ENCODE measurements around the gene SLC22A12.

Gene SLC22A12

GRCh38 chr11:64546600-64546999 is 44.4 kb upstream of the SLC22A12 start:
- TF ChIP-seq CTCF (IDR thresholded peaks at IDR 0.05; ENCODE audit: low read depth, low read length, missing control alignments): no peak
- no peak overlapping the region for H3K4me3 ChIP-seq (ENCODE audit: low read depth, low read length)
- DNase-seq (ENCODE audit: low read depth): no peak

- no peak overlapping the region for H3K4me3 ChIP-seq (ENCODE audit: low read depth, low read length)
- no peak for DNase-seq (ENCODE audit: low read depth)
- TF ChIP-seq CTCF (IDR thresholded peaks at IDR 0.05; ENCODE audit: low read depth, low read length, missing control alignments): no peak
These were observed 41.1 kb upstream of the SLC22A12 start for GRCh38 chr11:64549969-64550368.

- peak; percentile 95 for TF ChIP-seq CTCF (IDR thresholded peaks at IDR 0.05; ENCODE audit: low read depth, low read length, missing control alignments)
- H3K4me3 ChIP-seq (ENCODE audit: low read depth, low read length): no peak overlapping the region
- DNase-seq (ENCODE audit: low read depth): peak; percentile 3
These were observed 37.3 kb upstream of the SLC22A12 start for GRCh38 chr11:64553554-64554201.

GRCh38 chr11:64556044-64556720 is 34.8 kb upstream of the SLC22A12 start:
- DNase-seq (ENCODE audit: low read depth): no peak
- no peak overlapping the region for H3K4me3 ChIP-seq (ENCODE audit: low read depth, low read length)
- TF ChIP-seq CTCF (IDR thresholded peaks at IDR 0.05; ENCODE audit: low read depth, low read length, missing control alignments): no peak

- TF ChIP-seq CTCF (IDR thresholded peaks at IDR 0.05; ENCODE audit: low read depth, low read length, missing control alignments): no peak
- H3K4me3 ChIP-seq (ENCODE audit: low read depth, low read length): no peak overlapping the region
- no peak for DNase-seq (ENCODE audit: low read depth)
These were observed 34.2 kb upstream of the SLC22A12 start for GRCh38 chr11:64556721-64557250.

- H3K4me3 ChIP-seq (ENCODE audit: low read depth, low read length): no peak overlapping the region
- TF ChIP-seq CTCF (IDR thresholded peaks at IDR 0.05; ENCODE audit: low read depth, low read length, missing control alignments): no peak
These were observed 32.8 kb upstream of the SLC22A12 start for GRCh38 chr11:64558065-64558745.

More at GRCh38 chr11:64558065-64558745, 32.8 kb upstream of the SLC22A12 start:
- no peak for DNase-seq (ENCODE audit: low read depth)

Data from GM12864 (cell line).